PFSK-1 (cell line): Measurements from ENCODE around the gene VAPA.

ENCODE experiments used
- FOXP2 ChIP-seq: optimal IDR thresholded peaks from 2 replicates; pipeline ENCODE3; 2011; ENCODE audit warnings: borderline replicate concordance, control low read depth, inconsistent platforms; ENCODE audit not compliant: insufficient read depth; ENCODE audit errors: extremely low read length, extremely low read depth
- POLR2AphosphoS5 ChIP-seq: IDR thresholded peaks from 2 replicates; pipeline ENCODE4 v1.6.1; 2012; ENCODE audit warnings: low read depth, mild to moderate bottlenecking, control low read depth, low read length, moderate library complexity
- REST ChIP-seq, 2 experiments: IDR thresholded peaks; 2 replicates each; pipeline versions ENCODE4 v1.6.1 to v1.8.0; 2011 to 2012; ENCODE audit warnings: low read depth in 2 of 2, low read length in 2 of 2, control low read depth in 1 of 2, inconsistent platforms in 1 of 2, mild to moderate bottlenecking in 1 of 2, moderate library complexity in 1 of 2; ENCODE audit not compliant: insufficient read depth in 1 of 2
- SIN3A ChIP-seq: IDR thresholded peaks from 2 replicates; pipeline ENCODE4 v1.6.1; 2012; ENCODE audit warnings: mild to moderate bottlenecking, low read length, moderate library complexity, borderline replicate concordance; ENCODE audit not compliant: insufficient read depth
- TAF1 ChIP-seq: IDR thresholded peaks from 2 replicates; pipeline ENCODE4 v1.6.1; 2012; ENCODE audit warnings: low read length, control low read depth, borderline replicate concordance; ENCODE audit not compliant: insufficient read depth

VAPA gene

DNA sequence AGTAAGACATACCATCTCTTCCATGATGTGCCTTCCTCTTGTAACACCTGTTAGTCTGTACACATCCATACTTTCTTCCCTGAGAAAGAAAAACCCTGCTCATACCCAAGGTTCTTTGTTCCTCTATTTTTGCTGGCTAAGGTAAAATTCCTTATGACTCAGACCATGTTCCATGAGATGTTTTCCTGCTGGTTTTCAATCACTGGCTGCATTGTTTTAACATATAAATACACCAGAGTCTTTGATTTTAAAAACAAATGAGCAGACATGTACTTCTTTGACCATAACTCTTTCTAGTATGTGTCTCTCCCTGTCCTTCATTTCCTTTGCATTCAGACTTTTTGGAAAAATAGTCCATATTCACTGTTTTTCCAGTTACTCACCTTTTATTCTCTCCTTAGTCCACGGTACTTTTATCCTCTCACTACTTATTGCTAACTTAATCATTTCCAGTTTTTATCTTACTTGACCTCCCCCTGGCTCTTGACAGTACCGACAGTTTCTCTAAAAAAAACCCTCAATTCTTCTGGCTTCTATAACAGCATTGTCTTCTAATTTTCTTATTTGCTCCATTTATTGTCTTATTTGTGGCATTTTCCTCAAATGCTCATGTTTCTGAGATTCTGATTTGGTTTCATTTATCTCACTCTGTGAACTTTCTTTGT is 4.3 kb downstream of the VAPA start:
- no peak for TF ChIP-seq POLR2AphosphoS5
- no peak for TF ChIP-seq TAF1
- TF ChIP-seq FOXP2 = no peak
- TF ChIP-seq SIN3A = no peak
- no peak for TF ChIP-seq REST (IDR thresholded peaks at IDR 0.05; ENCODE audit: insufficient read depth in 1 of 2, low read depth in 2 of 2, low read length in 2 of 2)

DNA sequence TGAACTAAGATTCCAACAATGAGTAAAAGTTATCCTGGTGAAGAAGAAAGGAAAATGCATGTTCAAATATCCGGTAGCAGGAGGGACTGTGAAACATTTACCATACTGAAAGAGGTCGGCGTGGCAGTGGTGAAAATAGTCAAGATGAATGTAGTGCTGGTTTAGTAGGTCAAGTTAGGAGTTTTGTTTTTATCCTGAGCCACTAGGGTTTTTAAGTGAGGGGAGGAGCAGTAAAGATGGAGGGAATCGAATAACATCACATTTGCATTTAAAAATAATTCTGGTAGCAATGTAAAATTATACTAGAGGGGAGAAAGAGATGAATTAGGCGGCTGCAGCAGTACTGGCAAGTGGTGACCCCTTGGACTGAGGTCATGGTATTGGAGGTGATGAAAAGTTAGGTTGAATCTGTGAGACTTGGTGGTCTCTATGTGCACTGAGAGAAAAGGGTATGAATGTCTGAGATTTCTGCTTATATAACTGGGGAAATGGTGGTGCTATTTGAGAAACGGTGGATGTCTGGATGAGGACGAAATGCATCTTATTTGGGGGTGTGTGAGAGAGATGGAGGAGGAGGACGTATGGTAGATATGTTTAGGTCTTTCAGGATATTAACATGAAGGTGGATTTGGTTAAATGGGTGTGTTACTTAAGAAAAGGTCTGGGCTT is 5.9 kb downstream of the VAPA start:
- TF ChIP-seq TAF1 (no peak), FOXP2 (no peak), REST (IDR thresholded peaks at IDR 0.05; ENCODE audit: insufficient read depth in 1 of 2, low read depth in 2 of 2, low read length in 2 of 2) (no peak), SIN3A (no peak), POLR2AphosphoS5 (no peak)

DNA sequence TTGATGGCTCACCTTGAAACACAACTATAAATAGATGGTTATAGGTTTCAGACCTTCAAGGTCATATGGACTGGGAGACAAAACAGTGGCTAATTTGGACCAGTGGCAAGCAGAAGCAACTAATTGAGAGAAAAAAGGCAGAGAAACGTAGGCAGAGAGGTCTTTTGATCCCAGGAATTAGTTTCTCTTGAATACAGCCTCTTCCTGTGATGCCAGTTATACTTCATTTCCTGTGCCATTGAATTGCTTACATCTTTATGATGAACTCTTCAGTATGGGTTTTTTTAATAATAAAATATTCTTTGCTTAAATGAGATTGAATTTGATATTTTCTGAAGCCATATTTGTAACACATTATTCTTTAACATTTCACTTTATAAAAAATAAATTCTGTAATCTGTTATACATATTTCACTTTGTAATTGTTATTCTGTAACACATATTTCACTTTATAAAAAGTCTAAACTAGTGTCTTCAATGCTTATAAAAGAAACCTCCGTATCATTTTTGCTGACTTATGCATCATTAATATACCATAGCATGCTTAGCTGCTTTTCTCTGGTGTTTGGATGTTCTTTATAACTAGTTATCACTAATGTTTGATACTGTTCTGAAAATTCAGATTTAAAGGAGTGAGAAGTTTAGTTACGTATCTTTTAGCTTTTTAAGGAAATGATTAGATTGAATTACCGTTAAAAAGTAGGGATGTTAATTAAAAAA is 8.9 kb downstream of the VAPA start:
- TF ChIP-seq FOXP2 (no peak), TAF1 (no peak), SIN3A (no peak), REST (IDR thresholded peaks at IDR 0.05; ENCODE audit: insufficient read depth in 1 of 2, low read depth in 2 of 2, low read length in 2 of 2) (no peak), POLR2AphosphoS5 (no peak)

DNA sequence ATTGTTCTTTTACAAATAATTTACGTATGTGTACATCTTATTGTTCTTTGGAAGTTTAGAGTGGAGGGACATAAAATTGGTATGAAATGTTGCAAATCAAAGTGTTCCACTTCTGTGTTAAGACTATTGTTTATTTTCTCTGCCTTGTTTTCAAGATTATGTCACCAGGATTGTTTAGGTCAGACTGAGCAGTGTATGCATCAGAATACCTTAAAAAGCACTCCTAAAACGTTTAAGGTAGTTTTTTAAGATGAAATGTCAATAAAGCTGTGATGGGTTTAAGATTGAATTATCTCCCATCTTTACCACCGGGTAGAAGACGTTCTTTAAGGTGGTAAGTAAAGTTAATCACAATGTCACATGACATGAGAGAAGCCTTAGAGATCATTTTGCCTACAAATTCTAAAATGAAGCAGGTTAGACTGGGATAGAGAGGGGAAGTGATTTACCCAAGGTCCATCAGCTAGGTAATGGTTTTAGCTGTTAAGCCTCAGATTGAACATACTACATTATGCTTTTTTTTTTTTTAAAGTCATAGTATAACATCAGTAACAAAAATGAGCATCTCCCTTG is 10.6 kb downstream of the VAPA start:
- no peak for TF ChIP-seq FOXP2
- no peak for TF ChIP-seq REST (IDR thresholded peaks at IDR 0.05; ENCODE audit: insufficient read depth in 1 of 2, low read depth in 2 of 2, low read length in 2 of 2)
- TF ChIP-seq SIN3A = no peak
- no peak for TF ChIP-seq TAF1
- TF ChIP-seq POLR2AphosphoS5 = no peak
